ENCODE measurements around the gene DCAF6.
"Not testable (repeated sequence)": the region's sequence is repeated elsewhere in the genome, so short reads cannot be mapped to it uniquely, and the experiment has no call there.

DCAF6 gene

DNA sequence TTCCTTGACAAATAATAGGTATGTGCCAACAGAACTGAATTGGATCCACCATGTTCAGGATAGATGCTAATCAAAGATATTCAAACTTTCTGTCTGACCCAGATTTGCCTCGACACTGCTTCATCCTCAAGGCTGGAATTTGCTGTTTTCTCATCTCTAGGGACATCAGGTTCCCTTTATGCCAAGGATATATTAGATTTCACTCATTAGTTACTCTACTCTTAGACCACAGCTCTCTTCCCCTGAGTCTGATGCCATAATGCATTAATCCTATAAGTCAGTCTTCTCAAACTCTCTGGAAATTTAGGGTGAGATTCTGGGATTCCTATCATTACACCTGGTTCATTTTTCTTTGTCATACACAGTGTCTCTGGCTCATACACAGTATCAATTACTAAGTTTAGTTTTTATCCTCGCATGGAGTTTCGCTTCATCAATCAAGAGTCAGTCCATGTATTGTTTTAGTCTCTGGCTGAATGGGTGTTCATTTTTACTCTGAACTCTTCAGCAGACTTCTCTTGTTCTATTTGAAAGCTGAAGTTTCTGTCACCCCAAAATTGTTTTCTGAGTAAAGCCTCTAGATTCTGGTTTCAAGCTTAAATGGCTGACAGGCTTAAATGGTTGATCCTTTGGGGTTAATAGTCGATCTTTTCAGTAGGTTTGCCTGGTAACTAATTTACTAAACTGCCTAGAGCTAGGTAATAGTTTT, 9.3 kb upstream of the DCAF6 start:
- TF ChIP-seq, protein P1, sequence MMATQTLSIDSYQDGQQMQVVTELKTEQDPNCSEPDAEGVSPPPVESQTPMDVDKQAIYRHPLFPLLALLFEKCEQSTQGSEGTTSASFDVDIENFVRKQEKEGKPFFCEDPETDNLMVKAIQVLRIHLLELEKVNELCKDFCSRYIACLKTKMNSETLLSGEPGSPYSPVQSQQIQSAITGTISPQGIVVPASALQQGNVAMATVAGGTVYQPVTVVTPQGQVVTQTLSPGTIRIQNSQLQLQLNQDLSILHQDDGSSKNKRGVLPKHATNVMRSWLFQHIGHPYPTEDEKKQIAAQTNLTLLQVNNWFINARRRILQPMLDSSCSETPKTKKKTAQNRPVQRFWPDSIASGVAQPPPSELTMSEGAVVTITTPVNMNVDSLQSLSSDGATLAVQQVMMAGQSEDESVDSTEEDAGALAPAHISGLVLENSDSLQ (IDR thresholded peaks at IDR 0.05) = peak; percentile 21; the same call in 1 of the 2 replicates
- TF ChIP-seq NFRKB (IDR thresholded peaks at IDR 0.05) = no peak
- DNase-seq (ENCODE audit: extremely low spot score) = no peak
- ChIA-PET POLR2A (interaction anchor here (1.2 to 5.3 kb wide), 2 partner anchors 9 to 213 kb away, joined by 5 to 39 read pairs; partner anchors contain the start of genes DCAF6 and MPC2), CTCF (interaction anchor here (0.5 to 2.4 kb wide), 6 partner anchors 9 to 158 kb away, joined by 3 to 11 read pairs (median 4); partner anchors contain the start of genes DCAF6 and MPC2)

DNA sequence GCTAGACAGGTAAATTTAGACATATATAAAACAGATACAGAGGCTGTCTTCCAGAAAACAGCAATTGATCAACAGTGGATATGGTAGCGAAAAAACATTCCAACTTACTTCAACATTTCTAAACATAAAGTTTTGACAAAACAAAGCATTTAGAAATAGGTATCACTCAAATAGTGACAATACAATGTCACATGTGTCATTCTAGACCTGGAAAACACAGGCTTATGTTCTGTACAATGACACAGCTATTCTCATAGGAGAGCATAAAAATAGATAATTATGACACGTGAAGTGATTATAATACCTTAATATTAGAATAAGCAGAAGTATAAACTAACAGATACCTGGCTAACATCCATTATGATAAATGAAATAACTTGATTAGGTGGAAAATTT, 8.0 kb upstream of the DCAF6 start:
- POLR2A ChIA-PET = interaction anchor here (5.3 kb wide), 1 partner anchor 7 kb away, joined by 39 read pairs; the partner anchor contains the start of genes DCAF6 and MPC2
- no peak for DNase-seq (ENCODE audit: extremely low spot score)
- TF ChIP-seq FOXM1 (IDR thresholded peaks at IDR 0.05; ENCODE audit: borderline replicate concordance) (no peak), HDGF (IDR thresholded peaks at IDR 0.05; ENCODE audit: borderline replicate concordance) (no peak), SP1 (IDR thresholded peaks at IDR 0.05) (no peak), TARDBP (IDR thresholded peaks at IDR 0.05) (no peak), FOXA1 (IDR thresholded peaks at IDR 0.05) (no peak), L3MBTL2 (conservative IDR thresholded peaks at IDR 0.05) (no peak), ELF4 (IDR thresholded peaks at IDR 0.05) (no peak)
- TF ChIP-seq, protein P1 (IDR thresholded peaks at IDR 0.05) = 0 out of 2 replicates have a peak, but pooled peaks have one; percentile 27
- CTCF ChIA-PET = interaction anchor here (2.4 kb wide), 1 partner anchor 154 kb away, joined by 11 read pairs; no protein-coding TSS in a partner anchor

DNA sequence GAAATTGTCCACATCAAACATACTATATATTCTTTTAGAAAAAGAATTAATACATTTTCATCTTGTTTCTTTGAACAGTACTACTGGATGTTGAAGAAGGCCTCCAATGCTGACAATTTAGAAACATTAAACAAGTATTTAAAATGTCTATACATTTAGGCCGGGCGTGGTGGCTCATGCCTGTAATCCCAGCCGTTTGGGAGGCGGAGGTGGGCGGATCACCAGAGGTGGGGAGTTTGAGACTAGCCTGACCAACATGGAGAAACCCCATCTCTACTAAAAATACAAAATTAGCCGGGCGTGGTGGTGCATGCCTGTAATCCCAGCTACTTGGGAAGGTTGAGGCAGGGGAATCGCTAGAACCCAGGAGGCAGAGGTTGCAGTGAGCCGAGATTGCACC, 7.6 kb upstream of the DCAF6 start:
- CTCF ChIA-PET; POLR2A ChIA-PET; DNase-seq (ENCODE audit: extremely low spot score): not testable (repeated sequence)

DNA sequence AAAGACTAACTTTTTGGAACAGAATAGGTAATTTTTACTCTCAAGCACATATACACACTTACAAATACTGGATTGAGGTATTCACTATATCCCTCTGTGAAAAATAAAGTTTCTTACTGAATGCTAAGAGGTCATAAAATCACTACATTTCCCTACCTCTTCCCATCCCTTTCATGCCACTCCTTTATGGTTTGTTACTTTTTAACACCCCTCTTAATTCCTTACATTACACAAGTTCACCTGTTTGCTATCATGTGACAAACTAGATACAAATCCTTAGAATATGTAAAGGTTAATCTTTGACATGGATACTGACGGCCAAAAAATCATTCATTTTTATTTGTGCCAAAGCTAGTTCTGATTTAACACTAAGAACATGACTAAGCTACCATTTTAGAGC, 6.8 kb upstream of the DCAF6 start:
- ChIA-PET POLR2A (no interaction called here), CTCF (interaction anchor here (0.6 to 0.8 kb wide), 2 partner anchors 215 to 216 kb away, joined by 3 read pairs; no protein-coding TSS in a partner anchor)
- TF ChIP-seq FOXA1 (IDR thresholded peaks at IDR 0.05) = no peak
- no peak for TF ChIP-seq BHLHE40 (IDR thresholded peaks at IDR 0.05; ENCODE audit: borderline replicate concordance)
- no peak for DNase-seq (ENCODE audit: extremely low spot score)

DNA sequence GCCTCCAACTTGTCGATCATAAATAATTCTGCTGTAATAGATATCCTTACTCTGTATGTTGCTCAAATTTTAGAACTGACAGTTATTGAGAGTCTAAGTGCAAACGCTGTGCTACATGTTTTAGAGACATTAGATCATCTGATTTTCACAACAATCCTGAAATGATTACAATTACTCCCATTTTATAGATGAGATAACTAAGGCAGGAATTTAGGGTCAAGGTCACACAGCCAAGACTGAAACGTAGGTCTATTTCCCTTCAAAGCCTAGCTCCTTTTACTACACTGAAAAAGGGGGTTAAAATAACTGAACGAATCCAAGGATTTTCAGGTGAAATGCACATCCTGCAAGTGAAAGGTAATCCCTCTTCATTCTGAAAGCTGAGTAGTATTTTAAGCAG, 2.7 kb upstream of the DCAF6 start:
- POLR2A ChIA-PET = no interaction called here
- CTCF ChIA-PET = interaction anchor here (0.9 kb wide), 1 partner anchor 10 kb away, joined by 3 read pairs; no protein-coding TSS in a partner anchor
- TF ChIP-seq ZNF384 (IDR thresholded peaks at IDR 0.05) (no peak), CTBP1 (IDR thresholded peaks at IDR 0.05; ENCODE audit: borderline replicate concordance) (0 out of 2 replicates have a peak, but pooled peaks have one; percentile 1), SP1 (IDR thresholded peaks at IDR 0.05) (no peak), TARDBP (IDR thresholded peaks at IDR 0.05) (no peak), NFRKB (IDR thresholded peaks at IDR 0.05) (no peak)
- TF ChIP-seq, protein P1 (IDR thresholded peaks at IDR 0.05) = peak; percentile 61
- DNase-seq (ENCODE audit: extremely low spot score) = no peak

DNA sequence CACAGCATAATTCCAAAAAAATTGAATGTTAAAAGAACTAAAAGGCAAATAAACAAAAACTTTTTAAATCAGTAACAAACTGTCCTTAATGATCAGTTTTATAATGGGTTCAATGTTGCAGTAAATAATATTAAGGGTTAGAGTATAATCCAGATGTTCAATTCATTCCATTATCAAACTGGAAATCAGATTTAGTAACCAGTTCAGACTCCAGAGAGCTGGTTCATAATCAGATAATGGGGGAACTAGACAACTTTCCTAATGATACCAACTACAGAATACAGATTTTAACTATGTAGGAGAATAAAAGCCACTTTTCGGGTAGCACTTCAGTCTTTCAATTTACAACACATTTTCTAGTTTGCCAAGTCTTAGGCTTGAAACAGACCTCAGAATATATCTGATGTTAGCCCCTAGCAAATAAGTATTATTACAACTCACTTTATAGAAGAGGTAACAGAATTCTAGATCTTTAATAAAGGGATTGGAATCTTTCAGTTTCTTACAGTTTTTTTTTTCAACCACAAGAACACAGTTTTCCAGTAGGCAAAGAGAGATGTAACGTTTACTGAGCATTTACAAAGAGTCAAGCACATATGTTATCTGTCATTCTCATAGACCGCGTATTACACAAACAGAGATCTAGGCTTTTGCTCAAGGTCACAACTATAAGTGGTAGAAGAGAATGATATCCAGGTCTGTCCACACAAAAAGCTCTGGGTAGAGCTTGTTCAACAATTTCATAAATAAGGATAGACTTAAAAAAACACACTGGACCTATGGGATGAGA, 1.9 kb upstream of the DCAF6 start:
- no peak for DNase-seq (ENCODE audit: extremely low spot score)

More for the DNA sequence above, 1.9 kb upstream of the DCAF6 start:
- no peak for TF ChIP-seq CTBP1 (IDR thresholded peaks at IDR 0.05; ENCODE audit: borderline replicate concordance)
- TF ChIP-seq SUZ12 (IDR thresholded peaks at IDR 0.05) = no peak
- no peak for TF ChIP-seq FOXK2 (IDR thresholded peaks at IDR 0.05)
- TF ChIP-seq ELF4 (IDR thresholded peaks at IDR 0.05) = no peak
- no peak for TF ChIP-seq TARDBP (IDR thresholded peaks at IDR 0.05)
- no peak for TF ChIP-seq FOXA1 (IDR thresholded peaks at IDR 0.05)
- TF ChIP-seq FOXM1 (IDR thresholded peaks at IDR 0.05; ENCODE audit: borderline replicate concordance) = no peak
- no peak for TF ChIP-seq L3MBTL2 (conservative IDR thresholded peaks at IDR 0.05)
- no peak for TF ChIP-seq BHLHE40 (IDR thresholded peaks at IDR 0.05; ENCODE audit: borderline replicate concordance)
- no peak for TF ChIP-seq SP1 (IDR thresholded peaks at IDR 0.05)
- TF ChIP-seq NFRKB (IDR thresholded peaks at IDR 0.05) = no peak
- TF ChIP-seq ARNT (IDR thresholded peaks at IDR 0.05) = no peak
- TF ChIP-seq ZNF384 (IDR thresholded peaks at IDR 0.05) = no peak
- TF ChIP-seq HDGF (IDR thresholded peaks at IDR 0.05; ENCODE audit: borderline replicate concordance) = no peak
- TF ChIP-seq, protein P1 (IDR thresholded peaks at IDR 0.05) = no peak
- TF ChIP-seq LEF1 (IDR thresholded peaks at IDR 0.05; ENCODE audit: borderline replicate concordance) = no peak
- CTCF ChIA-PET = interaction anchor here (2.1 kb wide), 1 partner anchor 148 kb away, joined by 15 read pairs; no protein-coding TSS in a partner anchor
- POLR2A ChIA-PET = interaction anchor here (0.8 to 3.2 kb wide), 5 partner anchors 9 to 148 kb away, joined by 3 to 39 read pairs (median 4); no protein-coding TSS in a partner anchor

Measured in HEK293T (cell line).